HL-60 (cell line): ENCODE measurements around the gene TJP3.

ENCODE experiments used
- CTCF ChIP-seq: IDR thresholded peaks from one replicate; pipeline ENCODE4 v1.5.1; 2011; ENCODE audit warnings: low read length, control low read depth, inconsistent platforms; ENCODE audit not compliant: insufficient read depth
- POLR2AphosphoS5 ChIP-seq: IDR thresholded peaks from 2 replicates; pipeline ENCODE4 v1.6.1; 2012; ENCODE audit warnings: low read depth
- REST ChIP-seq: IDR thresholded peaks from 2 replicates; pipeline ENCODE4 v1.6.1; 2012; ENCODE audit warnings: low read depth; ENCODE audit not compliant: insufficient replicate concordance

GRCh38 chr19:3788996-3789778 is 81.0 kb downstream of the TJP3 start:
- no peak for TF ChIP-seq CTCF
- no peak for TF ChIP-seq POLR2AphosphoS5
- TF ChIP-seq REST = no peak
